Measurements from ENCODE around the gene MRNIP. TPM values are rescaled to one million over a fixed set of nuclear protein-coding genes. Genes with fewer than 3 reads are reported as not detected.

Gene MRNIP
- total RNA-seq, 2 experiments from 2014 or later: 19.4 to 19.7 TPM

- DNase-seq: peak; percentile 73
Measured at GRCh38 chr5:179805529-179806249, 52.9 kb downstream of the MRNIP start.

DNA sequence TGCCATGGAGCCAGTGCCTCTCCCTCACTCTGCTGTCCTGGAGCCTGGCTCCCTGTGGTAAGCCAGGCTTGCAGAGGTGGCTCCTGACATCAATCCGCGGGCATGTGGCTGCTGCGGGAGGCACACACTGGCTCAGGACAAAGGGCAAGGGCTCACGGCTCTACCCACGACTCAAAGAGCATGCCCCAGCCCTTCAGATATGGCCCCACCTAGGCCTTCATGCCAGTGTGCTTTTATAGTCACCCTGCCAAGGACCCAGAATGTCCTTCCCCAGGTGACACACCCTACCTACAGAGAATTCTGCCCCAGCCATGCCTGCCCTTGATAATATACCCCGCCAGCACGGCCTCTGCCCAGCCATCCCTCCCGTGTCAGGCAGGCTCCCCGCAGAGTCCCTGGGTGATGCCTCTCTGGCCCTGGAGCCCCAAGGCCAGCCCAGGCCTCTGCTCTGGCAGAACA lies 53.5 kb downstream of the MRNIP start:
- ChIA-PET POLR2A (no interaction called here), CTCF (no interaction called here)
- H3K27ac Mint-ChIP-seq: peak overlapping the region; percentile 43
- DNase-seq (no peak), ATAC-seq (no peak)
- peaks cover 2% of the 10 kb centered on the region for H3K36me3 Mint-ChIP-seq (ENCODE audit: low read depth)
- H3K4me3 Mint-ChIP-seq: peak overlapping the region; percentile 82
- H3K4me1 Mint-ChIP-seq: peaks cover 36% of the 10 kb centered on the region
- intact Hi-C loops (cut with DNase I, micrococcal nuclease): loop anchor here (2.0 to 5.0 kb wide), 5 partner anchors 16 to 487 kb away; partner anchors contain the start of genes HNRNPH1 (in 1 of the 2), MAPK9 (in 1 of the 2), RUFY1 (in 1 of the 2) and SQSTM1 (in 1 of the 2)
- no peaks in the 10 kb centered on the region for H3K9me3 Mint-ChIP-seq (ENCODE audit: low read depth)
- no peaks in the 10 kb centered on the region for H3K27me3 Mint-ChIP-seq

More at GRCh38 chr5:179805529-179806249, 52.9 kb downstream of the MRNIP start:
- peak overlapping the region; percentile 82 for H3K4me3 Mint-ChIP-seq
- ChIA-PET CTCF (interaction anchor here (0.7 kb wide), 1 partner anchor 31 kb away, joined by 3 read pairs; no protein-coding TSS in a partner anchor), POLR2A (no interaction called here)
- peaks cover 36% of the 10 kb centered on the region for H3K4me1 Mint-ChIP-seq
- ATAC-seq: peak; percentile 8
- H3K27me3 Mint-ChIP-seq: no peaks in the 10 kb centered on the region
- no peaks in the 10 kb centered on the region for H3K9me3 Mint-ChIP-seq (ENCODE audit: low read depth)
- peak overlapping the region; percentile 43 for H3K27ac Mint-ChIP-seq
- intact Hi-C loops (cut with DNase I, micrococcal nuclease): loop anchor here (1.0 to 5.0 kb wide), 9 partner anchors 15 to 487 kb away; partner anchors contain the start of genes SQSTM1 (in 2 of the 2), CANX (in 1 of the 2), HNRNPH1 (in 1 of the 2) and MAML1 (in 1 of the 2)
- H3K36me3 Mint-ChIP-seq (ENCODE audit: low read depth): peaks cover 6% of the 10 kb centered on the region

GRCh38 chr5:179804555-179804947 lies 54.1 kb downstream of the MRNIP start:
- POLR2A ChIA-PET: interaction anchor here (1.3 kb wide), 2 partner anchors 16 to 72 kb away, joined by 3 read pairs; partner anchors contain the start of genes MAML1 and SQSTM1
- Mint-ChIP-seq H3K4me3 (peak overlapping the region; percentile 82), H3K27ac (peak overlapping the region; percentile 66), H3K27me3 (no peaks in the 10 kb centered on the region), H3K4me1 (peaks cover 36% of the 10 kb centered on the region), H3K9me3 (ENCODE audit: low read depth) (no peaks in the 10 kb centered on the region), H3K36me3 (ENCODE audit: low read depth) (peaks cover 5% of the 10 kb centered on the region)
- intact Hi-C loops (cut with DNase I, micrococcal nuclease): loop anchor here (2.0 to 5.0 kb wide), 5 partner anchors 16 to 288 kb away; partner anchors contain the start of genes RNF130 (in 1 of the 2), SQSTM1 (in 1 of the 2) and TBC1D9B (in 1 of the 2)
- DNase-seq: no peak
- CTCF ChIA-PET: interaction anchor here (1.0 to 2.0 kb wide), 2 partner anchors 57 to 405 kb away, joined by 3 to 5 read pairs; partner anchors contain the start of gene RASGEF1C
- no peak for ATAC-seq

- ChIA-PET CTCF (interaction anchor here (0.6 to 2.0 kb wide), 4 partner anchors 10 to 1072 kb away, joined by 3 to 5 read pairs (median 4); partner anchors contain the start of genes LTC4S and RASGEF1C), POLR2A (interaction anchor here (1.3 kb wide), 2 partner anchors 16 to 72 kb away, joined by 3 read pairs; partner anchors contain the start of genes MAML1 and SQSTM1)
- DNase-seq: peak; percentile 86
- Mint-ChIP-seq H3K36me3 (ENCODE audit: low read depth) (peaks cover 10% of the 10 kb centered on the region), H3K9me3 (ENCODE audit: low read depth) (no peaks in the 10 kb centered on the region), H3K27me3 (no peaks in the 10 kb centered on the region), H3K4me3 (peak overlapping the region; percentile 82), H3K27ac (peak overlapping the region; percentile 66), H3K4me1 (peaks cover 36% of the 10 kb centered on the region)
- ATAC-seq: peak; percentile 68
- intact Hi-C loops (cut with DNase I, micrococcal nuclease): loop anchor here (1.0 to 5.0 kb wide), 7 partner anchors 17 to 288 kb away; partner anchors contain the start of genes MRNIP (in 2 of the 2), RNF130 (in 1 of the 2), SQSTM1 (in 1 of the 2) and TBC1D9B (in 1 of the 2)
Measured at GRCh38 chr5:179803651-179804554, 54.7 kb downstream of the MRNIP start.

DNA sequence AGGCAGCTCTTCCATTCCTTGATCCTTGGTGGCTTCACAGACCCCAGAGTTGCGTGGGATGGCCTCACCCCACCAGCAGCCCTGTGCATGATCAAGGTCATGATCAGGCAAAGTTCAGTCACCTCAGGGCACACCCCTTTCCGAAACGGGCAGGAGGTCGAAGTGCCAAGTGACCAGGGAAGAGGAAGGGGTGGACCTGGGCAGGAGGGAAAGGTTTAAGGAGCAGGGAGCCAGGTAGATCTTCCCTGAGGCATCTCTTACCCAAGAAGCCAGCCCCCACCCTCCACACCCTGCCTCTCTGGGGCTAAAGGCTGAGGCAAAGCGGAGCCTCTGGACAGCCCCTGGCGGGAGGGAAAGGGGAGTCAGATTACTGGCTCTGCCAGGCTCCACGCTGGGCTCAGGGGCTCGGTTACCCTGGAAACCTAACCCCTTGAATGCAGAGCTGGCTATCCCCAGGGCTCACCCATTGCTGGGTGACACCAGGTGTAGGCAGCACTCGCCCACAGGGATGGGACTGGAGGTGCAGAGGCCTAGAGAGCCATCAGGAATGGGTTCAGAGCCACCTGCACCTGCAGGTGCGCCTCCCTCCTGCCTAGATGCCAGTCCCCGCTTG lies 55.6 kb downstream of the MRNIP start:
- DNase-seq: no peak
- POLR2A ChIA-PET: interaction anchor here (1.3 kb wide), 2 partner anchors 17 to 71 kb away, joined by 3 read pairs; partner anchors contain the start of genes MAML1 and SQSTM1
- H3K36me3 Mint-ChIP-seq (ENCODE audit: low read depth): peaks cover 11% of the 10 kb centered on the region
- peak overlapping the region; percentile 25 for H3K27ac Mint-ChIP-seq
- no peaks in the 10 kb centered on the region for H3K9me3 Mint-ChIP-seq (ENCODE audit: low read depth)
- no peaks in the 10 kb centered on the region for H3K27me3 Mint-ChIP-seq
- peak; percentile 0 for ATAC-seq
- H3K4me1 Mint-ChIP-seq: peaks cover 36% of the 10 kb centered on the region
- H3K4me3 Mint-ChIP-seq: no peak overlapping the region
- intact Hi-C loops (cut with DNase I, micrococcal nuclease): loop anchor here (1.0 to 5.0 kb wide), 8 partner anchors 33 to 289 kb away; partner anchors contain the start of genes MRNIP (in 2 of the 2), RNF130 (in 1 of the 2) and TBC1D9B (in 1 of the 2)
- CTCF ChIA-PET: interaction anchor here (1.0 to 2.2 kb wide), 10 partner anchors 9 to 129 kb away, joined by 3 to 12 read pairs (median 5); partner anchors contain the start of genes LTC4S and MRNIP

GRCh38 chr5:179802207-179802883 lies 56.3 kb downstream of the MRNIP start:
- no peaks in the 10 kb centered on the region for H3K27me3 Mint-ChIP-seq
- DNase-seq (no peak), ATAC-seq (no peak)
- CTCF ChIA-PET: interaction anchor here (0.6 to 2.7 kb wide), 22 partner anchors 9 to 689 kb away, joined by 3 to 14 read pairs (median 4); partner anchors contain the start of genes MAML1, MRNIP and SQSTM1
- no peaks in the 10 kb centered on the region for H3K9me3 Mint-ChIP-seq (ENCODE audit: low read depth)
- H3K4me1 Mint-ChIP-seq: peaks cover 36% of the 10 kb centered on the region
- POLR2A ChIA-PET: no interaction called here
- H3K4me3 Mint-ChIP-seq: no peak overlapping the region
- no peak overlapping the region for H3K27ac Mint-ChIP-seq
- peaks cover 13% of the 10 kb centered on the region for H3K36me3 Mint-ChIP-seq (ENCODE audit: low read depth)
- intact Hi-C loops (cut with DNase I, micrococcal nuclease): loop anchor here (1.0 to 5.0 kb wide), 7 partner anchors 34 to 290 kb away; partner anchors contain the start of genes MRNIP (in 1 of the 2), RNF130 (in 1 of the 2) and TBC1D9B (in 1 of the 2)

GRCh38 chr5:179801304-179802206 lies 57.1 kb downstream of the MRNIP start:
- DNase-seq (peak; percentile 93), ATAC-seq (peak; percentile 57)
- H3K27me3 Mint-ChIP-seq: no peaks in the 10 kb centered on the region
- no peaks in the 10 kb centered on the region for H3K9me3 Mint-ChIP-seq (ENCODE audit: low read depth)
- POLR2A ChIA-PET: no interaction called here
- CTCF ChIA-PET: interaction anchor here (0.5 to 2.7 kb wide), 27 partner anchors 9 to 1430 kb away, joined by 3 to 14 read pairs (median 4); partner anchors contain the start of genes MAML1, MRNIP and SQSTM1
- H3K4me1 Mint-ChIP-seq: peaks cover 40% of the 10 kb centered on the region
- no peak overlapping the region for H3K27ac Mint-ChIP-seq
- intact Hi-C loops (cut with DNase I, micrococcal nuclease): loop anchor here (1.0 to 5.0 kb wide), 7 partner anchors 35 to 291 kb away; partner anchors contain the start of genes MRNIP (in 1 of the 2), RNF130 (in 1 of the 2) and TBC1D9B (in 1 of the 2)
- peaks cover 20% of the 10 kb centered on the region for H3K36me3 Mint-ChIP-seq (ENCODE audit: low read depth)
- H3K4me3 Mint-ChIP-seq: no peak overlapping the region

- H3K27ac Mint-ChIP-seq: no peak overlapping the region
- intact Hi-C loops (cut with DNase I, micrococcal nuclease): loop anchor here (5.0 kb wide), 3 partner anchors 37 to 292 kb away; partner anchors contain the start of gene RNF130 (in 1 of the 2)
- ChIA-PET POLR2A (no interaction called here), CTCF (interaction anchor here (1.1 to 2.7 kb wide), 5 partner anchors 19 to 406 kb away, joined by 3 to 14 read pairs (median 10); partner anchors contain the start of genes MRNIP and SQSTM1)
- ATAC-seq (no peak), DNase-seq (no peak)
- H3K4me3 Mint-ChIP-seq: no peak overlapping the region
- no peaks in the 10 kb centered on the region for H3K27me3 Mint-ChIP-seq
- no peaks in the 10 kb centered on the region for H3K9me3 Mint-ChIP-seq (ENCODE audit: low read depth)
- peaks cover 41% of the 10 kb centered on the region for H3K4me1 Mint-ChIP-seq
- H3K36me3 Mint-ChIP-seq (ENCODE audit: low read depth): peaks cover 20% of the 10 kb centered on the region
Measured at GRCh38 chr5:179800696-179801201, 57.9 kb downstream of the MRNIP start.

Data from activated CD4-positive, alpha-beta T cell treated with anti-CD3 and anti-CD28 coated beads for 36 hours (primary cell).